Measurements from ENCODE around the gene ZNF610.

ZNF610 gene

GRCh38 chr19:52397310-52398080 is 61.5 kb downstream of the ZNF610 start, which contains the start of gene ZNF528:
Gene ZNF528, plus strand, starts transcription at chr19:52397849. Its CDS starts 4,165 bp downstream, at chr19:52402014.
- peak; percentile 81 to 93 (median 90) for DNase-seq (ENCODE audit: low read depth in 2 of 3, low spot score in 2 of 3)

- no peak for DNase-seq (ENCODE audit: low read depth in 2 of 3, low spot score in 2 of 3)
Measured at GRCh38 chr19:52398081-52398441, 62.0 kb downstream of the ZNF610 start.

GRCh38 chr19:52410276-52410675 is 74.2 kb downstream of the ZNF610 start:
- DNase-seq (ENCODE audit: low read depth in 2 of 3, low spot score in 2 of 3), result no peak

- no peak for DNase-seq (ENCODE audit: low read depth in 2 of 3, low spot score in 2 of 3)
Measured at GRCh38 chr19:52415711-52416110, 79.7 kb downstream of the ZNF610 start.
